Measurements from ENCODE around the gene LMX1B. TPM values are rescaled to one million over a fixed set of nuclear protein-coding genes. Genes with fewer than 3 reads are reported as not detected.

The LMX1B gene
- polyA plus RNA-seq, 3 donors, result 0.10 to 0.90 (median 0.13) TPM

DNA sequence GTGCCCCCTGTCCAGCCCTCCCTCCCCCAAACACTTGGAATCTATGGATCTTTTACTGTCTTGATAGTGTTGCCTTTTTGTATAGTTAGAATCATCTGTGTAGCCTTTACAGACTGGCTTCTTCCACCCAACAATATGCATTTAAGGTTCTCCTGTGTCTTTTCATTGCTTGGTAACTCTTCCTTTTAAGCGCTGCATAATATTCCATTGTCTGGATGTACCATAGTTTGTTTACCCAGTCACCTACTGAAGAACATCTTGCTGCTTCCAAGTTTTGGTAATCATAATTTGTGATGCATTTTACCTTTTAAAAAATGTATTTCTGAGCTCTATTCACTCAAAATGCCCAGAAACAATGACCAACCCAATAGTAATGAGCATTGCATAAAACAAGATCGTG lies 17.7 kb upstream of the LMX1B start:
- no peak overlapping the region for H3K27ac ChIP-seq (ENCODE audit: low read depth, low read length)
- 93 to 97% (median 95%) methylated on average over 2 of the region's 2 CpGs for WGBS, 3 donors

GRCh38 chr9:126599047-126599650 lies 14.6 kb upstream of the LMX1B start:
- 48 to 62% (median 58%) methylated on average over 11 of the region's 11 CpGs for WGBS, 3 donors
- H3K27ac ChIP-seq (ENCODE audit: low read depth, low read length), result no peak overlapping the region

DNA sequence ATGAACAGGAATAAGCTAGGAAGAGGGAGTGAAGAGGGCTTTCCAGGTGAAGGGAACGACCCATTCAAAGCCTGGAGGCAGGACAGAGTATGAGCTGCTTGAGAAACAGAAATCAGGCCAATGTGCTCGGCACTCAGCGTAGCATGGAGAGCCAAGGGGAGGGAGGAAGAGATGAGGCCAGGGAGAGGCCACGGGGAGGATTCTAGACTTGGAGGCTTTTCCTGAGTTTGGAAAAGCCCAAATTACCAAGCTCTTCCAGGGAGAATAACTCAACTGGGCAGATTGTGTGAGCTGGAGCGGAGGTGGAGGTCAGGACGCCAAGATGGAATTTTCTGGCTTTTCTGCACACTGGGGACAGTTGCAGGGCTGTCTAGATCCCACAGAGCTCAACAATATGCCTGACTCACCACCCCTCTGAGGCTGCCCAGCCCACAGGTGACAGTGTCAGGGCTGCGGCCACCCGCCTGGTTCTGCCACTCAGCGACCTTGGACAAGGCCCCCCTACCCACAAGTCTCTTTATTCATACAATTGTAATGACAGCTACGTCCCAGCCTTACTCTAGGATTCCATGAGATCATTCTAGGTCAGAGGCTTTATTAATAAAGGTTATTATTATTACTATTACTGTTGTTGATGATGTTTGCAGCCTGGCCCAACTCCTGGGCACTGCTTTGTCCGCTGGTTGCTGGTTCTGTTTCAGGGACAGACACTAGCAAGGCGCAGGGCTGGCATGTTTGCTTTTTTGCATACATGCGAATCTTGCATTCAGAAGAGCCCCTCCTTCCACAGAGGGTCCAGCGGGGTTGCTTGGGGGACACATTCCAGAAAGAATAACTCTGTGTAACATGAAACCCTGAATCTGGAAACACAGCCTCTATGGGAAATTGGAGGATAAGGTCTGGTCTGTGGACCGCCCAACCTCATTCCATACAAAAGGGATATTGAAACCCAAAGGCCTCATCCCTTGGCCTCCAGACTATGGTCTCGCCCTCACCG lies 9.4 kb upstream of the LMX1B start:
- H3K27ac ChIP-seq (ENCODE audit: low read depth, low read length), result no peak overlapping the region

DNA sequence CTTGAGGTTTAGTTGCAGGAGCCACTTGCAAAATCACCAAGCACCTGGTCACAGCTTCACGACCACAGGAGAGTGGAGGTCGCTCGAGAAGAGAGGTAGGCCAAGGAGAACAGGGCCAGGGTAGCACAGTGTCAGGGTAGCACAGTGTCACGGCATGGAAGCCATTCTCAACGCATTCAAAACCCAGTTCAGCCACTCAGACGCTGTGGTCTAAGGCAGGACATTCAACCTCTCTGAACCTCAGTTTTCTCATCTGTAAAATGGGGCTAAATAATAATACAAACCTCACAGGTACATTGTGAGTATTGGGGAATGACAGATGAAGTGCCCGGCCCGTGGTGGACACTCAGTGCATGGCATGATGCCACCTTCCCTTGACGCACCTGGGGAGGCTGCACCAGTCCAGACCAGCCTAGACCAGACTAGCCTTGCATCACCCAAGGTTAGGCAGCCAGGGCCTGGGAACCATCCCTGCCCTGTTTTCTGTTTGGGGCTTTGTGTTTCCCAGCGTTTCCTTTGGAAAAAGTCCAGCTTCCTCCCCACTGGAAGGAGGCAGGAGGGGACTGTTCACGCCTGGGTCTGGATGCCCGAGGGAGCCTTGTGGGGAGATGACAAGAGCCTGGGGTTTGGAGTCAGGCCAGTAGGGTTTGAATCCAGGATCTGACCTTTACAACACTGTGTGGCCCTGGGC lies 7.8 kb upstream of the LMX1B start:
- 71 to 75% (median 73%) methylated on average over 12 of the region's 12 CpGs for WGBS, 3 donors
- no peak overlapping the region for H3K27ac ChIP-seq (ENCODE audit: low read depth, low read length)

More for the DNA sequence above, 9.4 kb upstream of the LMX1B start:
- 68 to 79% (median 77%) methylated on average over 17 of the region's 17 CpGs for WGBS, 3 donors

GRCh38 chr9:126606483-126606870 lies 7.3 kb upstream of the LMX1B start:
- WGBS, 3 donors, result 44 to 61% (median 58%) methylated on average over 3 of the region's 3 CpGs

GRCh38 chr9:126607086-126607485 lies 6.6 kb upstream of the LMX1B start:
- 35 to 44% (median 42%) methylated on average over 1 of the region's 1 CpG for WGBS, 3 donors
- H3K27ac ChIP-seq (ENCODE audit: low read depth, low read length), result no peak overlapping the region

More at GRCh38 chr9:126606483-126606870, 7.3 kb upstream of the LMX1B start:
- no peak overlapping the region for H3K27ac ChIP-seq (ENCODE audit: low read depth, low read length)

- WGBS, 3 donors, result 70 to 77% (median 77%) methylated on average over 7 of the region's 7 CpGs
These were observed 6.0 kb upstream of the LMX1B start for GRCh38 chr9:126607731-126608130.

GRCh38 chr9:126608551-126608950 lies 5.2 kb upstream of the LMX1B start:
- H3K27ac ChIP-seq (ENCODE audit: low read depth, low read length), result no peak overlapping the region
- 78 to 86% (median 84%) methylated on average over 8 of the region's 8 CpGs for WGBS, 3 donors

More at GRCh38 chr9:126607731-126608130, 6.0 kb upstream of the LMX1B start:
- no peak overlapping the region for H3K27ac ChIP-seq (ENCODE audit: low read depth, low read length)

GRCh38 chr9:126609191-126609590 lies 4.5 kb upstream of the LMX1B start:
- 73 to 88% (median 75%) methylated on average over 6 of the region's 6 CpGs for WGBS, 3 donors
- H3K27ac ChIP-seq (ENCODE audit: low read depth, low read length), result no peak overlapping the region

DNA sequence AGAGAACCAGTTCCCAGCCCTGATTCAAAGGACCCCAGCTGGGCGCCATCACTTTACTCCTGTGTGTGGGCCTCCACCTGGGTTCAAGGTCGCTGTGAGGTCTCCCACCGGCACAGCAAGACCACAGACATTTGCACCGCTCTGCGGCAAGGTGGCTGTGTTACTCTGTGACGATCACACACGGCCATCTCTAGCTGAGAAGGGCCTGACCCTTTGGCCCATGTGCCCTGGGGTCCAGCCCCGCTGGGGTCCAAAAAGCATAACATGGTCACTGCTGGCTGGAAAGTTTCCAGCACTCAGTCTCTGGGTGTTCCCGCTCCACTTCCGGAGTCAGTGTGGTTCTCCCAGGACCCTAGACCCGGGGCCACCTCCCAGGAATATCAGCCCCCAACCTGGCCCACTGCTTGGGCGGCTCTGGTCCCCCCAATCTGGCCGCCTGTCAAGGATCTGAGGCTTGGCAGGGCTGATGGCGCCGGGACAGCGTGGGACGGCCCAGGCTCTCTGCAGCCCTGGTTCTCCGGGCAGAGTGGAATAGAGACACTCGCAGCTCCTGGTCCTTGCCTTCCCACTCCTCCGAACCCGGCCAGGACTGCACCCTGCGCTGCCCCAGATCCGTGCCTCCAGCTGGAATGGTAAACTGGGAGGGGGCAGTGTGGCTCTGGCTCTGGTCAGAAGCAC lies 3.9 kb upstream of the LMX1B start:
- no peak overlapping the region for H3K27ac ChIP-seq (ENCODE audit: low read depth, low read length)
- WGBS, 3 donors, result 25 to 33% (median 25%) methylated on average over 23 of the region's 23 CpGs

DNA sequence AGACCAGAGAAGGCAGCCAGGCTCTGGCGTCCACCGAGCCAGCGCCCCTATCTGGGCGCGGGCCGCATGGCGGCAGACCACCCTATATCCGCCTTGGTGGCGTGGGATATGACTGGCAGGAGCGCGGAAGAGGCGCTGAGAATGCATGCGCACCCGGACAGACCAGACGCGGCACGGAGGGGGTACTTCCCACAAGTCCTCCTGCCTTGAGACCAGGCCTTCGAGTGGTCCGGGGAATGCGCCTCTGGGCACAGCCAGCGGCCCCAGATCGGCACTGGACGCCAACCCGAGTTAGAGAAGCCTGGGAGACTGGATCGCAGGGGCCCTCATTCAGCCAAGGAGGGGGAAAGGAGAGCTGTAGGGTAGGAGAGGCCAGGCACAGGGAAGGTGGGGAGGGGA lies 2.5 kb upstream of the LMX1B start:
- 3 to 7% (median 5%) methylated on average over 25 of the region's 25 CpGs for WGBS, 3 donors
- no peak overlapping the region for H3K27ac ChIP-seq (ENCODE audit: low read depth, low read length)

DNA sequence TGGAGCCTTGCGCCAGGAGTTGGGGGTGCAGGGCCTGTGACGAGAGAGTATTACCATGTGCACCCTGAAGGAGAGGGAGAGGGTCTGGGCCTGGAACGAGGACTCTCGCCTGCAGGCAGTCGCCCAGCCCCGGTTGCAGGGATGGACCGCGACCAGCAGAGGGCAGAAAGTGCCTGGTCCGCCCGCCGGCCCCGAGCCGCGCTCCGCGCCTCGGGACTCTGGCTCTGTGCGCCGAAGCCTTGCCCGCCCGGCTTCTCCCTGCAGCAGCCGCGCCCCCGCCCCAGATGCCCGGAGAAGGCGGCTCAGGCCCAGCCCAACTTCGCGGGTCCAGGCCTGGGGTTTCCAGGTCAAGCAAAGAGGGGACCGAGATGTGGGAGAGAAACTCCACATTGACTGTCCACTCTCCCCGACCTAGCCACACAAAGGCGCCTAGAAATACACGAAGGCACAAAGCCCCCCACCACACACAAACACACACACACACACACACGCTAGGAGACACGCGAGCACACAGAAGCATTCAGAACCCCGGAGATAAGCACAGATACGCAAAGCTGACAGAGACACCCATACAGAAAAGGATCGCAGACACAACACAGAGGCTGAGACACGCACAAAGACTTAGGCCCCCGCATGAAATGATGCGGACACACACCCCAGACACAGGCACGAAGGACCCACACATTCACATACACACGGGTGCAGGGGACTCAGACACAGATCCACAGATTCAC lies 2.0 kb upstream of the LMX1B start:
- H3K27ac ChIP-seq (ENCODE audit: low read depth, low read length), result no peak overlapping the region
- WGBS, 3 donors, result 2 to 4% (median 3%) methylated on average over 32 to 43 of the region's 43 CpGs

DNA sequence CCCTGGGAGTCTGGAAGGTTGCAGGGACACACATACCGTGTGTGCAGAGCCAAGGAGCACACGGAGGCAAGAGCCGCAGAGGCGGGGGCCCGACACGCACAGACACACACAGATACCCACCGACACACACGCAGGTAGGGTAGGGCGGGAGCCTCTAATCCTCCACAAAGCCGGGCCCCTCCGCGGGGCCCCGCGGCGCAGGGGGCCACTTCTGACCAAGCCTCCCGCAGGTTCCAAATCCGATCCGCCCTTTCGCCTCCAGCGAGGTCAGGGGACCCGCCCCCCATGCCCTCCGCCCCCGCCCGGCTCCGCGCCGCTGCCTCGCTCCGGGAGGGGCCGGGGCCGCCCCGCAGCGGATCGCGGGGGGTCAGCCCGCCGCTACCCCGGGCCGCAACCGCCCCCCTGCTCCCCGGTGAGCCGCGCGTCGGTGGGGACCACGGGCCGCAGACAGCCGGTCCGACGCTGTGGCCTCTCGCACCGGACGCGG lies 1.4 kb upstream of the LMX1B start:
- H3K27ac ChIP-seq (ENCODE audit: low read depth, low read length), result no peak overlapping the region
- 2% methylated on average over 24 to 54 of the region's 54 CpGs for WGBS, 3 donors

GRCh38 chr9:126612813-126613641 lies 701 bp upstream of the LMX1B start:
- WGBS, 3 donors, result 2 to 3% (median 3%) methylated on average over 64 to 68 of the region's 68 CpGs
- H3K27ac ChIP-seq (ENCODE audit: low read depth, low read length), result no peak overlapping the region

DNA sequence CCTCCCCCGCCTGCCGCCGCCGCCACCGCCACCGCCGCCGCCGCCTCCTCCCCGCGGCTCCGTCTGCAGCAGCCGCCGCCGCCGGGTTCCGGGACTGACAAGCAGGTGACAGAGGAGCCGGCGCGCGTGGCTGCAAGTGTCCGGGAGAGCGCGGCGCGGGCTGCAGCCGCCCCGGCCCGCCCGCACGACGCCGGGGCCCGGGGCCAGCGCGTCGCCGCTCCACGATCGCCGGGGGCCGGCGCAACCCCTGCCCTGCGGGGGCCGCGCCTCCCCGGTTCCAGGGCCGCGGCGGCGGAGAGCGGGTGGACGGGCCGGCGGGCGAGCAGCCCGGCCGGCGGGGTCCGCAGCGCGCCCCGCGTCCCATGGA lies 343 bp downstream of the LMX1B start:
- WGBS, 3 donors, result 1 to 7% (median 4%) methylated on average over 11 to 63 of the region's 64 CpGs
- no peak overlapping the region for H3K27ac ChIP-seq (ENCODE audit: low read depth, low read length)

DNA sequence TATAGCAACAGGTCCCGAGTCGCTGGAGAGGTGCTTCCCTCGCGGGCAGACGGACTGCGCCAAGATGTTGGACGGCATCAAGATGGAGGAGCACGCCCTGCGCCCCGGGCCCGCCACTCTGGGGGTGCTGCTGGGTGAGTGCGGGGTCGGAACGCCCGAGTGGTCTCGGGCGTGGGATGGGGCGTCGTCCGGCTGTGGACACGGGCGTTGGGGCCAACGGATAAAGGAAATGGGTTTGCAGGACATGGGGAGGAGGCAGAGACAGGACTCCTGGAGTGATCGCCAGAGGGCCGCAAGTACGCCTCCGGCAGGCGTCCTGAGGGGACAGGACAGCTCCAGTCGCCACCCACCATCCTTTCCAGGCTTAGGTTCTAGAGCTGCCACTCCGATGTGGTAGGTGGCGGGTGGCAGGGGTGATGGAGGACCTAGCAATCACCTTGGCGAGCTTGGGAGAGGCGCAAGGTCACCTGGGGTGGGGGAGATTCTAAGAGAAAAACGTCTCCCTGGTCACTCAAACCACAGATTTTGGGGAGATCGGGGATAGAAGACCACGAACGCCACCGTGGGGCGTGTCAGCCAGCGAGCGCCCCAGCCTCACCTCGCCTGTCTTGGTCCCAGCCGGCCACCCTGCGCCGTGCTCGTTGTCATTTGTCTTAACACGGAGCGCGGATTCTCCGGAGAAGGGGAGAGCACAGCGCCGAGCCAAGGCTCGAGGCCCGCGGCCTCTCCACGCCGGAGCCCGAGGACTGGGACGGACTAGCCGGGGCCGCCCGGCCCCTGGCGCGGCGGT lies 922 bp downstream of the LMX1B start:
- no peak overlapping the region for H3K27ac ChIP-seq (ENCODE audit: low read depth, low read length)
- WGBS, 3 donors, result 3 to 4% (median 4%) methylated on average over 57 to 65 of the region's 65 CpGs
